ENCODE data around the gene GNAT2. TPM values are rescaled to one million over a fixed set of nuclear protein-coding genes. Genes with fewer than 3 reads are reported as not detected.

GNAT2 gene
- total and polyA plus RNA-seq, 8 donors = 0.21 TPM; not detected in 7

DNA sequence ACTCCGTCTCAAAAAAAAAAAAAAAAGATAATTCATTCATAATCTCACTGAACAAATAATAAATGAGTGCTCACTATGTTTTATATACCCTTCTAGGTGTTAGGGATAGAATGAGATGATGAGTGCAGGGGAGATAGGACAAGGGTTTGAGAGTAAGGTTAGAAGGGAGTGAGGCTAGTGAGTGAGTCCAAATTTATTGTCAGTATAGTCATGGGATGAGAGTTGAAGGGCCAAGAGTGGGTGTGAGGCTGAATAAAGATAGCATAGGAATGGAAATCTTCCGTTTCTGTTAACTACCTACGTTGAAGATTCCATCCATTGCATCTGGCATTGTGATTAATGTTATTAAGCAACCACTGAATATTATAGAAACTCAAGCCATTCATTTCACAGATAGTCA lies 54.2 kb downstream of the GNAT2 start:
- H3K27me3 ChIP-seq = no peaks in the 10 kb centered on the region
- H3K36me3 ChIP-seq = no peaks in the 10 kb centered on the region
- peaks cover 9 to 66% of the 10 kb centered on the region in 2 donors for H3K4me1 ChIP-seq
- H3K9me3 ChIP-seq = no peaks in the 10 kb centered on the region
- intact Hi-C loops (cut with DNase I) = no loop called here
- TF ChIP-seq, protein P1, sequence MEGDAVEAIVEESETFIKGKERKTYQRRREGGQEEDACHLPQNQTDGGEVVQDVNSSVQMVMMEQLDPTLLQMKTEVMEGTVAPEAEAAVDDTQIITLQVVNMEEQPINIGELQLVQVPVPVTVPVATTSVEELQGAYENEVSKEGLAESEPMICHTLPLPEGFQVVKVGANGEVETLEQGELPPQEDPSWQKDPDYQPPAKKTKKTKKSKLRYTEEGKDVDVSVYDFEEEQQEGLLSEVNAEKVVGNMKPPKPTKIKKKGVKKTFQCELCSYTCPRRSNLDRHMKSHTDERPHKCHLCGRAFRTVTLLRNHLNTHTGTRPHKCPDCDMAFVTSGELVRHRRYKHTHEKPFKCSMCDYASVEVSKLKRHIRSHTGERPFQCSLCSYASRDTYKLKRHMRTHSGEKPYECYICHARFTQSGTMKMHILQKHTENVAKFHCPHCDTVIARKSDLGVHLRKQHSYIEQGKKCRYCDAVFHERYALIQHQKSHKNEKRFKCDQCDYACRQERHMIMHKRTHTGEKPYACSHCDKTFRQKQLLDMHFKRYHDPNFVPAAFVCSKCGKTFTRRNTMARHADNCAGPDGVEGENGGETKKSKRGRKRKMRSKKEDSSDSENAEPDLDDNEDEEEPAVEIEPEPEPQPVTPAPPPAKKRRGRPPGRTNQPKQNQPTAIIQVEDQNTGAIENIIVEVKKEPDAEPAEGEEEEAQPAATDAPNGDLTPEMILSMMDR (IDR thresholded peaks at IDR 0.05) = no peak
- H3K27ac ChIP-seq = no peak overlapping the region
- no peak overlapping the region for H3K4me3 ChIP-seq
- ATAC-seq (no peak), DNase-seq (no peak)

DNA sequence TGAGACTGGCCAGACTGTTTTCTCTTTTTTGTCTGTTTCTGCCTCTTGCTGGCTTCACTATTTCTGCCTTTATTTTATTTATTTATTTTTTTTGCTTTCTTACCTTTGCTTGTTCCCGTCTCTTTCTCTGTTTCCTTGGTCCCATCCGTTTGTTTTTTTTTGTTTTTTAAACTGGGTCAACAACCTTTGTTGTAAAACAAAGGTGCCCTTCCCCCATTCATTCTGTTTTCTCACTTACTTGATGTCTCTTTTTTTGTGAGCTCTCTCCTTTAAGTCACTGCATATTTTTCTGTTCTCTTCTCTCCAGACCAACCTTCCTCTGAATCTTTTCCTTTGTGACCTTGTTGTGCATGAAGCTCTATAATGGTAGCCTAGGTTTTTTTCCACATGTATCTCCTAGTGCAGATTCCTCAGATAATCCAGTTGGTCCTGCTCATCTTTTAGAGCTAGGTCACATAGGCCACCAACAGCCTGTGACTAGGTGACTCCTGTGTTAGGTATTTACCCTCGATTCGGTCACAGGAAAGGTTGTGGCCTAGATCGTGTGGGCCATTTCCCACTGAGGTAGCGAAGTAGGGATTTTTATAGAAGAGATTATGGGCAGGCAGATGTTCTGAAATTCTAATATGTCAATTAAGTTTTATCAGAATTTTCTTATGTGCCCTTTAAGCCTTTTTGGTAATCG lies 55.1 kb downstream of the GNAT2 start:
- Histone ChIP-seq H3K4me3 (no peak overlapping the region), H3K36me3 (no peaks in the 10 kb centered on the region), H3K4me1 (peaks cover 9 to 66% of the 10 kb centered on the region in 2 donors), H3K9me3 (no peaks in the 10 kb centered on the region), H3K27ac (no peak overlapping the region), H3K27me3 (no peaks in the 10 kb centered on the region)
- ATAC-seq (no peak), DNase-seq (no peak)
- TF ChIP-seq, protein P1 (IDR thresholded peaks at IDR 0.05) = no peak
- intact Hi-C loops (cut with DNase I) = no loop called here

DNA sequence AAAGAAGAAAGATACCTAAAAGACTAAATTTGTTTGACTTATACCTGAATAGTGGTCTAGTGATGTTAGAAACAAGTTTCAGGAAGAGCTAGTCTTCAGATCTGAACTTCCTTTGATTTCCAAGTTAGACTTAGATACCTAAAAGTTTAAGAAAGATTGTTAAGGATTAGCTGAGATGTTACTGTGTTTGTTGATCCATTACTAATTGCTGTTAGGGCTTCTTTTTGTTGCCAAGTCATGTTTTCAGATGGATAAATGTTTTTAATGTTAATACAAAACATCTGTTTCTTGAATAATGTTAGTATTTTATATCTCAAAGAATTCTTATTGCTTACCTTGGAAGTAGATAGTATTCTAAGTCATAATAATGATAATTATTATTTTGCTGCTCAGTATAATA lies 59.4 kb downstream of the GNAT2 start:
- ATAC-seq (no peak), DNase-seq (no peak)
- Histone ChIP-seq H3K27ac (no peak overlapping the region), H3K4me1 (peaks cover 5 to 73% of the 10 kb centered on the region in 2 donors), H3K27me3 (no peaks in the 10 kb centered on the region), H3K4me3 (no peak overlapping the region), H3K36me3 (no peaks in the 10 kb centered on the region), H3K9me3 (no peaks in the 10 kb centered on the region)
- intact Hi-C loops (cut with DNase I) = no loop called here
- TF ChIP-seq, protein P1 (IDR thresholded peaks at IDR 0.05) = no peak

DNA sequence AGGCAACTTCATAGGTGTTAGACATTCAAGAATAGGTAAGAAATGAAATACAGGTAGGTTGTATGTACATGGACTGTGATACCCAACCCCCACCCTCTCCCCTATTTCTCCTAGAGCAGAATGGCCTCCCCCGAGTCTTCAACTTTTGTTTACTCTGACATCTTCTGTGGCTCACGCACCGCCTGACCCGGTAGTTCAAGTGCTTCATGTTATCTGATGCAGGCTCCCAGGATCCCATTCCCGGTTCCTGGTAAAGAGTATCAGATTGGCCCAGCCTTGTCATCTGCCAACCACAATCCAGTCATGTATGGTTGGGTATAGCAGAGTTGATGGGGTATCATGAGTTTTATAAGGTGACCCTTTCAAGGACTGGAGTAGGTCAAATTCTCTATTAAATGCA lies 61.9 kb downstream of the GNAT2 start:
- Histone ChIP-seq H3K4me1 (peaks cover 0 to 72% of the 10 kb centered on the region in 2 donors), H3K27me3 (no peaks in the 10 kb centered on the region), H3K9me3 (no peaks in the 10 kb centered on the region), H3K4me3 (no peak overlapping the region), H3K36me3 (no peaks in the 10 kb centered on the region), H3K27ac (no peak overlapping the region)
- DNase-seq (no peak), ATAC-seq (no peak)
- intact Hi-C loops (cut with DNase I) = no loop called here
- TF ChIP-seq, protein P1 (IDR thresholded peaks at IDR 0.05) = no peak

DNA sequence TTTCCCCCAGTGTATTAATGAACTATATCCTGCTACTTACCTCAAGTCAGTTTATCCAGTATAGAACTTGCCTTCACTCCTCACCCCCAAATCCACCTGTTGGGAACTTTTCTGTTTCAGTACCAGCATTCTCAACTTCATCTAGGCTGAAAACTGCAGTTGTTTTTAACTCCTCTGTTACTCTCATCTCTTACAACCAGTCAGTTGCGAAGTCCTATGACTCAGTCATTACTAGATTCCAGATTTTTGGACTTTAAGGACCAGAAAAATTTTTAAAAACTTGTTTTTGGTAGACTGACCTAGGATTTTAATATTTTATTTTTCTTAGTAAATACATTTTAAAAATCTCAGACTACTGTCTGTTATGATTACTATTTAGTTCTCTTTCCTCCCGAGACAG lies 62.9 kb downstream of the GNAT2 start:
- Histone ChIP-seq H3K36me3 (no peaks in the 10 kb centered on the region), H3K9me3 (no peaks in the 10 kb centered on the region), H3K27me3 (no peaks in the 10 kb centered on the region), H3K4me3 (no peak overlapping the region), H3K27ac (peak overlapping the region in 1 of 2 donors; percentile 34), H3K4me1 (peaks cover 0 to 77% of the 10 kb centered on the region in 2 donors)
- intact Hi-C loops (cut with DNase I) = no loop called here
- DNase-seq = no peak
- TF ChIP-seq, protein P1 (IDR thresholded peaks at IDR 0.05) = no peak
- ATAC-seq = no peak

Other genes with a start within 250 kb of the GNAT2 start
- 100 to 1,000 TPM; 123 to 165 TPM for gene SORT1, start 221.7 kb downstream of the GNAT2 start, total RNA-seq
- gene SORT1, start 221.7 kb downstream of the GNAT2 start, polyA plus RNA-seq (ENCODE audit: insufficient read length in 6 of 6) = 10 to 100 TPM; 39.4 to 46.9 (median 45.6) TPM
- gene PSMA5, start 193.2 kb downstream of the GNAT2 start, total RNA-seq = 10 to 100 TPM; 62.2 to 89.0 TPM
- gene PSMA5, start 193.2 kb downstream of the GNAT2 start, polyA plus RNA-seq (ENCODE audit: insufficient read length in 6 of 6) = 10 to 100 TPM; 74.2 to 94.7 (median 89.7) TPM
- gene SYPL2, start 153.1 kb downstream of the GNAT2 start, total RNA-seq = 1 to 10 TPM; 3.6 to 4.5 TPM
- under 1 TPM; 0.14 to 0.37 (median 0.21) TPM for gene SYPL2, start 153.1 kb downstream of the GNAT2 start, polyA plus RNA-seq (ENCODE audit: insufficient read length in 6 of 6)
- 1 to 10 TPM; 4.7 to 5.6 TPM for gene ATXN7L2, start 135.7 kb downstream of the GNAT2 start, total RNA-seq
- gene ATXN7L2, start 135.7 kb downstream of the GNAT2 start, polyA plus RNA-seq (ENCODE audit: insufficient read length in 6 of 6) = 10 to 100 TPM in 2 of 6 donors, 1 to 10 TPM in 4; 7.4 to 11.7 (median 8.2) TPM
- gene CYB561D1, start 125.5 kb downstream of the GNAT2 start, total RNA-seq = 10 to 100 TPM; 11.3 to 14.9 TPM
- 1 to 10 TPM; 6.0 to 10.0 (median 7.6) TPM for gene CYB561D1, start 125.5 kb downstream of the GNAT2 start, polyA plus RNA-seq (ENCODE audit: insufficient read length in 6 of 6)
- 1 to 10 TPM; 4.1 to 8.1 TPM for gene AMIGO1, start 109.9 kb downstream of the GNAT2 start, total RNA-seq
- gene AMIGO1, start 109.9 kb downstream of the GNAT2 start, polyA plus RNA-seq (ENCODE audit: insufficient read length in 6 of 6) = 1 to 10 TPM; 3.1 to 4.6 (median 3.5) TPM
- gene GPR61, start 79.7 kb downstream of the GNAT2 start, total RNA-seq = not detected
- under 1 TPM; 0.43 to 0.93 (median 0.69) TPM for gene GPR61, start 79.7 kb downstream of the GNAT2 start, polyA plus RNA-seq (ENCODE audit: insufficient read length in 6 of 6)
- gene GNAI3, start 71.0 kb downstream of the GNAT2 start, total RNA-seq = 1 to 10 TPM; 6.4 to 9.9 TPM
- 10 to 100 TPM in 5 of 6 donors, 1 to 10 TPM in 1; 9.8 to 11.5 (median 11.1) TPM for gene GNAI3, start 71.0 kb downstream of the GNAT2 start, polyA plus RNA-seq (ENCODE audit: insufficient read length in 6 of 6)
- 10 to 100 TPM; 49.5 to 86.9 TPM for gene AMPD2, start 221 bp upstream of the GNAT2 start, total RNA-seq
- 10 to 100 TPM; 38.7 to 62.1 (median 47.4) TPM for gene AMPD2, start 221 bp upstream of the GNAT2 start, polyA plus RNA-seq (ENCODE audit: insufficient read length in 6 of 6)
- gene GSTM4, start 36.5 kb upstream of the GNAT2 start, total RNA-seq = 10 to 100 TPM; 20.2 to 22.2 TPM
- 10 to 100 TPM; 28.7 to 37.2 (median 29.8) TPM for gene GSTM4, start 36.5 kb upstream of the GNAT2 start, polyA plus RNA-seq (ENCODE audit: insufficient read length in 6 of 6)
- 10 to 100 TPM; 25.4 to 28.3 TPM for gene GSTM2, start 48.4 kb upstream of the GNAT2 start, total RNA-seq
- gene GSTM2, start 48.4 kb upstream of the GNAT2 start, polyA plus RNA-seq (ENCODE audit: insufficient read length in 6 of 6) = 100 to 1,000 TPM; 188 to 281 (median 236) TPM
- gene GSTM1, start 68.2 kb upstream of the GNAT2 start, total RNA-seq = 10 to 100 TPM in 1 of 2 donors, not detected in 1; 24.9 TPM
- 100 to 1,000 TPM in 3 of 6 donors, 10 to 100 TPM in 1, 1 to 10 TPM in 2; 1.7 to 165 (median 99.6) TPM for gene GSTM1, start 68.2 kb upstream of the GNAT2 start, polyA plus RNA-seq (ENCODE audit: insufficient read length in 6 of 6)
- gene GSTM5, start 92.6 kb upstream of the GNAT2 start, total RNA-seq = 10 to 100 TPM in 1 of 2 donors, 1 to 10 TPM in 1; 8.4 to 11.6 TPM
- gene GSTM5, start 92.6 kb upstream of the GNAT2 start, polyA plus RNA-seq (ENCODE audit: insufficient read length in 6 of 6) = 10 to 100 TPM; 56.3 to 91.2 (median 65.1) TPM
- gene GSTM3, start 121.4 kb upstream of the GNAT2 start, total RNA-seq = 10 to 100 TPM; 13.8 to 30.9 TPM
- 100 to 1,000 TPM in 4 of 6 donors, 10 to 100 TPM in 2; 83.6 to 142 (median 114) TPM for gene GSTM3, start 121.4 kb upstream of the GNAT2 start, polyA plus RNA-seq (ENCODE audit: insufficient read length in 6 of 6)
- gene EPS8L3, start 144.3 kb upstream of the GNAT2 start, total RNA-seq = not detected
- gene EPS8L3, start 144.3 kb upstream of the GNAT2 start, polyA plus RNA-seq (ENCODE audit: insufficient read length in 6 of 6) = under 1 TPM; 0.21 to 0.99 (median 0.52) TPM

Measured in left lung (tissue), 10 donors.